Amygdala (tissue), 56 donors: ENCODE results near the gene SLC49A3.
"Not testable (repeated sequence)": the region's sequence is repeated elsewhere in the genome, so short reads cannot be mapped to it uniquely, and the experiment has no call there.

Experiments used
- DNase-seq, 56 donors: peaks; one replicate each; lab custom pipeline; 2025; lab: John Stamatoyannopoulos, UW

Gene SLC49A3

DNA sequence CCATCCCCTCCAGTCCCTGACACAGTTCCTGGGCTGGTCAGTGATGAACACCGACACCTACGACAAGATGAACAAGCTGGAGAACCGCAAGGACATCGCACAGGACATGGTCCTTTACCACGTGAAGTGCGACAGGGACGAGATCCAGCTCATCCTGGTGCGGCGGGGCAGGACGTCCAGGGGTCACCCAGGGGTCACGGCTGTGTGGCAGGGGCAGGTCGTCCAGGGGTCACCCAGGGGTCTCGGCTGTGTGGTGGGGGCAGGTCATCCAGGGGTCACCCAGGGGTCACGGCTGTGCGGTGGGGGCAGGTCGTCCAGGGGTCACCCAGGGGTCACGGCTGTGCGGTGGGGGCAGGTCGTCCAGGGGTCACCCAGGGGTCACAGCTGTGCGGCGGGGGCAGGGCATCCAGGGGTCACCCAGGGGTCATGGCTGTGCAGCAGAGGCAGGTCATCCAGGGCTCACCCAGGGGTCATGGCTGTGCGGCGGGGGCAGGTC, 31.6 kb downstream of the SLC49A3 start:
- no peak for DNase-seq

DNA sequence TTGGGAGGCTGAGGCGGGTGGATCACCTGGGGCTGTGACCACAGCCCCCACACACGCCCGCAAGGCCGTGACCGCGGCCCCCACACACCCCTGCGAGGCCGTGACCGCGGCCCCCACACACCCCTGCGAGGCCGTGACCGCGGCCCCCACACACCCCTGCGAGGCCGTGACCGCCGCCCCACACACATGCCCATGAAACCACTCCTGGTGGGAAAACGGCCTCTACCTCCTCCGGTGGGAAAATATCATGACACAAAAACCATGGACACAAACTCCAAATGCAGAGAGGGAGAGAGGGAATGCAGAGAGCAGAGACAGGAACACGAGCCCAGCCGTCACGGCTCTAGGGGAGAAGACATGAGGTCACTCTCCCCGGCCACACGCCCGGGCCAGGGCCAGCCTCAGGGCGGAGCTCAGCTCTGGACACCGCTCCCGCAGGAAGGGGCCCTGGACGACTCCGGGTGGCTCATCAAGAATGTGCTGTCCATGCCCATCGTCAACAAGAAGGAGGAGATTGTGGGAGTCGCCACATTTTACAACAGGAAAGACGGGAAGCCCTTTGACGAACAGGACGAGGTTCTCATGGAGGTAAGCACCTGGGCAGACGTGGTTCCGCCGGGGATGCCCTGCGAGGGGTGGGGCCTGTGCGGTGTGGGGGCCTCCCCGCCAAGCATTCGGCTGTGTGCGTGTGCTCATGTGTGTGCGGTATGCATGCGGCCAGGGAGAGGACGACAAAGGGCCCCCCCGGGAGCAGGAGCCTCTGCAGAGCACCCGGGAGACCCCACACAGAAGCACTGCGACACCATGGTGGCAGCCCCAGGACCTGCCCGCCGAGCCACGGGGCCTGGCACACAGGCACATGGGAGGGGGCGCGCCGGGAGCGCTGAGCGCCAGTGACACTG, 32.3 kb downstream of the SLC49A3 start:
- DNase-seq = peak in 4 of 56 donors; percentile 15 to 52 (median 28)

- DNase-seq = peak in 6 of 56 donors; percentile 19 to 48 (median 30)
Observed at GRCh38 chr4:655464-656151, 33.3 kb downstream of the SLC49A3 start.

GRCh38 chr4:654871-655463, 34.0 kb downstream of the SLC49A3 start:
- DNase-seq = peak in 27 of 56 donors; percentile 30 to 80 (median 56)

- DNase-seq = no peak
Observed at GRCh38 chr4:654503-654845, 34.5 kb downstream of the SLC49A3 start.

GRCh38 chr4:653831-654502, 35.0 kb downstream of the SLC49A3 start:
- DNase-seq = no peak

DNA sequence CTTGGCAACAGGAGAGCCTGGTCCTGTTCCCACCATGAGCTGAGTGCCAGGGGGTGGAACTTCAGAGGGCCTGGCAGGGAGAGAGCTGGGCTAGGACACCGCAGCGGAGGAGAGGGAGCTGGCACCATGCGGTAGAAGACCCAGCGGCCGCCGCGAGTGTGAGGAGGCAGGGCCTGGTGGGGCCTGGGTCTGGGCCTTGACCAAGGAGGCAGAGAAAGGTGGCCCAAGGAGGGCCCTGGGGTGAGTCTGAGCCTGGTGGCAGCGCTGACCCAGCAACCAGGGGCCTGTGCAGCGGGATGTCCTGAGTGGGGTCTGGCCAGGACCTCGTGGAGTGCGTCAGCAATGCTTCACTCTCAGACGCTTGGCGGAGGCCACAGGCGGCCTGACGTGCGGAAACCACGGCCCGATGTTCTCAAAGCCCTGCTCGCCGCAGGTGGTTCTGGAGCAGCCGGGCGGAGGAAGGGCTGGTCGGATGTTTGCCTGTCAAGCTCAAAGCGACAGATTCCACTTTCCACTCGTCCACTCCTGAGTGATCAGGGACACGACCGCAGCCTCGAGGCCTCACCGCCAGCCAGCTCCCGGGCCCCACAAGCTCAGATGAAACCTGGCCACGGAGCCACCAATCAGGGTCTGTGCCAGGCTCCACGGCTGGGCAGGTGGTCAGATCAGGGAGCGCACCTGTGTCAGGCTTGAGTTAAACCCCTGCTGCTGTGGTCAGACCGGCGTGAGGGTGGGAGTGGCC, 35.7 kb downstream of the SLC49A3 start:
- peak in 14 of 56 donors; percentile 29 to 68 (median 40) for DNase-seq

DNA sequence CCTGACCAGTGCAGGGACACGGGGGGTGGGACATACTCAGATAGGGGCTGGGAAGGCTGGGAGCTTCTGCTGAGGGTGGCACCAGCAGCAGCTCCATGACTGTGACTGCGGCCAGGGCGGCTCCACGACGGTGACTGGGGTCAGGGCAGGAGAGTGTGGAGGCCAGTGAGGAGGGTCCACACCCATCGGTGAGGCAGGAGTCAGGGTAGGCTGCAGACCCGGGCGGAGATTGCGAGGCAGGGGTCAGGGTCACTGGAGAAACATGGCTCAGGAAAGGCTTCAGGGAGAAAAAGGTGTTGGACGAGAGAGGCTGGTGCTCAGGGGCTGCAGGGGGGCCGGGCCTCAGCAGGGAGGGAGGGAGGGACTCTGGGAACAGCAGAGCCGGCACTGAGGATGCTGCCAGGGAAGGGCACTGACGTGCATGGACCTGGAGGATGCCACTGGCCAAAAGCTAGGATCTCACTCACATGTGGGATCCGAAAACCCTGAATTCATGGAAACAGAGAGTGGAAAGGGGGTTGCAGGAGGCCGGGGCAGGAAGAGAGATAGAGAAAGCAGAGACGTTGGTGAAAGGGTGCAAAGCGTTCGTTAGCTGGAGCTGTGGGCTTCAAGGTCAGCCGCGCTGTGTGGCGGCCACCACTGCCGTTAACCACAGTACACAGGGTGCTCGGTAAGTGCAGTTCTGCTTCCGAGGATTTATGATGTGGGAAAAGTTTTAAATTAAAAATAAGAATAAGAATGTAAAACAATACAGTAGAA, 36.9 kb downstream of the SLC49A3 start:
- DNase-seq = peak in 7 of 56 donors; percentile 27 to 75 (median 60)

DNA sequence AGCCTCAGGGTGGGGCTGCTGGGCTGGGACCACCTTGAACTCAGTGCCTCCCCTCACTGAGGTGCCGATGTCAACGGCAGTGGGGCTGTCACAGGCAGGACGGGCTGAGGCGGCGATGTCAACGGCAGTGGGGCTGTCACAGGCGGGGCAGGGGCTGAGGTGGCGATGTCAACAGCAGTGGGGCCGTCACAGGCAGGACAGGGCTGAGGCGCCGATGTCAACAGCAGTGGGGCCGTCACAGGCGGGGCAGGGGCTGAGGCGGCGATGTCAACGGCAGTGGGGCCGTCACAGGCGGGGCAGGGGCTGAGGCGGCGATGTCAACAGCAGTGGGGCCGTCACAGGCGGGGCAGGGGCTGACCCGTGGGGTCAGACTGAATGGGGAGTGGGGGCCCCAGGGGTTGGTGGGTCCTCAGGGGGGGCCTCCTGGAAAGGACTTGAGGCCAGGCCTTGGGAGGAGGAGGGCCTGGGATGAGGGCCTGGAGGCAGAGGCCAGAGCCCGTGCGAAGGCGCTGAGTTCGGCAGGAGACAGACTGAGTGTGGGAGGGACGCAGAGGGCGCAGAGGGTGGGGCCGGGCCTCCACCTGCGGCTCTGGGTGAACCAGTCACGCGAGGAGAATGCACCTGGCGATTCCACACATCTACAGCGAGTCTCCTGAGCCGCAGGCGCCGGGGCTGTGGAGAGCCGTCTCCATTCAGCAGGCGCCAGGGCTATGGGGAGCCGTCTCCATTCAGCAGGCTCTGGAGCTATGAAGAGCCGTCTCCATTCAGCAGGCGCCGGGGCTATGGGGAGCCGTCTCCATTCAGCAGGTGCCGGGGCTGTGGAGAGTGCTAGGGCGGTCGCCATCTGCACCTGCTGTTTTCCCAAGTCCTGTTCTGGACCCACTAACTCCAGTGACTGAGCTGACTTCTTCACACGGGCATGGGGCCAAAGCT, 37.7 kb downstream of the SLC49A3 start:
- DNase-seq = peak in 47 of 56 donors; percentile 34 to 93 (median 74)

DNA sequence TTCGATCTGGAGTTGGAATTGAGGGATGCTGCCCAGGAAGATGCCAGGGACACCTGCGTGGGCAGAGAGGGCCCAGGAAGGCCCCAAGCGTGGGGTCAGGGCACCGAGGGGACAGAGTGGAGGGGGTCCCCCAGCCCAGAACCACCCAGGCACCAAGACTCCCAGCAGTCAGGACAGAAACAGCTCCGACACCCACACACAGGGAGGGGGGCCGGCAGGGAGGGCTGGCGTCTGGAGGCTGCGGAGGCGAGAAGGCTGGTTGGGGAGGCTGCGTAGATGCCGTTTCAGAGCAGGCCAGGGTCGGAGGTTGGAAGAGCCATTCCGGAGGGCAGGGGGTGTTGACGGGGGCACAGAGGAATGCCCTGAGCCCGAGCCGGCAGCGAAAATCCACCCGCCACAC, 38.5 kb downstream of the SLC49A3 start:
- peak in 1 of 56 donors; percentile 36 for DNase-seq

- no peak for DNase-seq
Observed at GRCh38 chr4:649751-650310, 39.1 kb downstream of the SLC49A3 start.

- no peak for DNase-seq
Observed at GRCh38 chr4:649293-649625, 39.7 kb downstream of the SLC49A3 start.

- no peak for DNase-seq
Observed at GRCh38 chr4:648579-649292, 40.2 kb downstream of the SLC49A3 start.

DNA sequence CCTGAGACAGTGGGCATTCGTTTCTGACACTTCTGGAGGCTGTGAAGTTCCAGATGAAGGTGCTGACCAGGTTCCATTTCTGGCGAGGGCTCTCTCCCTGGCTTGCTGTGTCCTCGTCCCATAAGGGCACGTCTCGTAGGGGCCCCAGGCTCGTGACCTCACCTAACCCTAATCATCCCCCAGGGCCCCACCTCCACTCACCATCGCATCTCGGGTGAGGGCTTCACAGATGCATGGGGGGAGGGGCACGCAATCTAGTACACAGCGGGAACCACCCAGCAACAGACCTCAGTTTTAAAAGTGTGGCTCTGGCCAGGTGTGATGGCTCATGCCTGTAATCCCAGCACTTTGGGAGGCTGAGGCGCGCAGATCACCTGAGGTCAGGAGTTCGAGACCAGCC, 41.5 kb downstream of the SLC49A3 start:
- DNase-seq = no peak

GRCh38 chr4:646460-646859, 42.5 kb downstream of the SLC49A3 start:
- peak in 2 of 56 donors; percentile 24 to 50 for DNase-seq

- not testable (repeated sequence) for DNase-seq
Observed at GRCh38 chr4:642366-642765, 46.6 kb downstream of the SLC49A3 start.
